Right lobe of liver (tissue), 4 donors: Measurements from ENCODE around the gene DENND4A.

Source experiments
- POLR2A ChIP-seq: fragments of 450-650 bp; IDR thresholded peaks from one replicate; pipeline ENCODE4 v1.6.1; 2017; ENCODE audit warnings: antibody characterized with exemption, mild to moderate bottlenecking
- TF ChIP-seq, protein P1 (sequence below), 4 donors: fragments of 200-600 bp in 3 of 4; fragments of 450-650 bp in 1 of 4; IDR thresholded peaks; one replicate each; pipeline versions ENCODE4 v1.5.1 to v1.8.0; 2016 to 2022; ENCODE audit warnings: antibody characterized with exemption in 4 of 4, mild to moderate bottlenecking in 2 of 4
- donor health status: DM: no; HTN: no; CAD: no.
- donor health status: DM: no; HTN: no; CAD: no.
- donor health status: DM: no; HTN: yes; CAD: no.

DNA sequence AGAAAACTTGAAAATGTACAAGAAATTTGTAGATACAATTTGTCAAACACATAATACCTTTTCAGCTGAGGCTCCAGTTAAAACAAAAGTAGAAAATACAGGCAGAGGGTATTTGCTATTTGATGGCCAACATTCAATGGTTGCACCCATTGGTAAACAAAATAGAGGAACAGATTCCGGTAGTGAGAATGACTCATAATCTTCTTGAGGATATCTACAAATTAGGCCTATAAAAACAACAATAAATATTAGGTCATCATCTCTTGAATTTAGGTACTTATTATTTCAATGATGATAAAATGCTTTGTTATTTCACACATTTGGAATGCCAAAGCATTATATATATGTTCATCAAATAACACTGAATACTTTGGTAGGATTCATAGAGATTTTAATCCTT is 53.4 kb downstream of the DENND4A start:
- no peak for TF ChIP-seq POLR2A
- TF ChIP-seq, protein P1, sequence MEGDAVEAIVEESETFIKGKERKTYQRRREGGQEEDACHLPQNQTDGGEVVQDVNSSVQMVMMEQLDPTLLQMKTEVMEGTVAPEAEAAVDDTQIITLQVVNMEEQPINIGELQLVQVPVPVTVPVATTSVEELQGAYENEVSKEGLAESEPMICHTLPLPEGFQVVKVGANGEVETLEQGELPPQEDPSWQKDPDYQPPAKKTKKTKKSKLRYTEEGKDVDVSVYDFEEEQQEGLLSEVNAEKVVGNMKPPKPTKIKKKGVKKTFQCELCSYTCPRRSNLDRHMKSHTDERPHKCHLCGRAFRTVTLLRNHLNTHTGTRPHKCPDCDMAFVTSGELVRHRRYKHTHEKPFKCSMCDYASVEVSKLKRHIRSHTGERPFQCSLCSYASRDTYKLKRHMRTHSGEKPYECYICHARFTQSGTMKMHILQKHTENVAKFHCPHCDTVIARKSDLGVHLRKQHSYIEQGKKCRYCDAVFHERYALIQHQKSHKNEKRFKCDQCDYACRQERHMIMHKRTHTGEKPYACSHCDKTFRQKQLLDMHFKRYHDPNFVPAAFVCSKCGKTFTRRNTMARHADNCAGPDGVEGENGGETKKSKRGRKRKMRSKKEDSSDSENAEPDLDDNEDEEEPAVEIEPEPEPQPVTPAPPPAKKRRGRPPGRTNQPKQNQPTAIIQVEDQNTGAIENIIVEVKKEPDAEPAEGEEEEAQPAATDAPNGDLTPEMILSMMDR (IDR thresholded peaks at IDR 0.05) = no peak
